Erythroblast (primary cell): ENCODE results near the gene SYDE1.
"Not testable (repeated sequence)": the region's sequence is repeated elsewhere in the genome, so short reads cannot be mapped to it uniquely, and the experiment has no call there.

Experiments used
- DNase-seq, 2 experiments: peaks; one replicate each; lab custom pipeline; 2025; lab: John Stamatoyannopoulos, UW
- GATA1 ChIP-seq: IDR thresholded peaks from 2 replicates; pipeline ENCODE4 v1.6.1; 2011; ENCODE audit warnings: low read depth, mild to moderate bottlenecking, control low read depth, low read length, moderate library complexity
- POLR2A ChIP-seq: IDR thresholded peaks from 2 replicates; pipeline ENCODE4 v1.6.1; 2011; ENCODE audit warnings: mild to moderate bottlenecking, low read length

The SYDE1 gene

DNA sequence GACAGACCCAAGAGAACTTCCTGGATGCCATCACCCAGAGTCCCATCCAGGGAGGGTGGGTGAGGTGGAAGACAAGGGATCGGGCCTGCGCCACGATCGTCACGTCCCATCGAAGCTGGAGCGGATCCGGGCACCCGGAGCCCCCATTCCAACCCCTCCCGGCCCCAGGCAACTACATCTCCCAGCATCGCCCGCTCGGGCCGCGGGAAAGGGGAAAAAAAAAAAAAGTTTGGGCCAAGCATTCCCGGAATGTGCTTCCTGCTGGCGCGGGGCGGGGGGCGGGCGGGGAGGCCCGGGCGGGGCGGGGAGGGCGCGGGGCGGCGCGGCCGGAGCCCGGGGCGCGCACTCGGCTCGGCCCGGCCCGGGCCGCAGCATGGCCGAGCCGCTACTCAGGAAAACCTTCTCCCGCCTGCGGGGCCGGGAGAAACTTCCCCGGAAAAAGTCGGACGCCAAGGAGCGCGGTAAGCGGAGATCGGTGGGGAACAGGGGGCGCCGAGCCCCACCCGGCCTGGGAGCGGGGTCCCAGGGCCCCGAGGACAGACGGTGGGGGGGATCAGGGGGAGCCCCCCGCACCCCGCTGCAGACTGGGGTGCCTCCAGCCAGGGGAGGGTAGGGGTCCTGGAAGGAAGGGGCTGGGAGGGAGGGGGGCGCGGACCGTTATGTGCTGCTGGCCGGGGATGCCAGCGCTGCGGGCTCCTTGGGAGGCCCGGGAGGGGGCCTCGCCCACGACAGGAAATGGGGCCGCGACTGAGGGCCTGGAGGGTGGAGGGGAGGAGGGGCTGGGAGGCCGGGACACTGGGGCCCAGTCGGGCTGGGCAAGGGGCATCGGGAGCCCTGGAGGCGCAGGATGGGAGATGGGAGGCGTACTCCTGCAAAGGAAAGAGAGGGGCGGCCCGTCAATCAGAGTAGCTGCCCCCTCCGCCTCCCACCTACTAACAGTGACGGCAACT is at the start of gene SYDE1:
Gene SYDE1, plus strand, starts transcription at position 341 of the 950 bp plus-strand sequence. Its CDS starts 33 bp downstream, at position 374.
- TF ChIP-seq GATA1 (no peak), POLR2A (no peak)
- no peak for DNase-seq

DNA sequence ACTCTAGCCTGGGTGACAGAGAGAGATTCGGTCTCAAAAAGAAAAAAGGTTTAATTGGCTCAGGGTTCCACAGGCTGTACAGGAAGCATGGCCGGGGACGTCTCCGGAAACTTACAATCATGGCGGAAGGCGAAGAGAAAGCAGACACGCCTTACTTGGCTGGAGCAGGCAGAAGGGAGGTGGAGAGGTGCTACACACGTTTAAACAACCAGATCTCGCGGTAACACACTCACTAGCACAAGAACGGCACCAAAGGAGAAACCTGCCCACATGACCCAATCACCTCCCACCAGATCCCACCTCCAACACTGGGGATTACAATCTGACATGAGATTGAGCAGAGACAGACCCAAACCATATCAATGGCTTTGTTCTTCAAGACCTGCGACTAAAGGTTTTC is 45.2 kb upstream of the SYDE1 start:
- TF ChIP-seq POLR2A = no peak
- no peak for TF ChIP-seq GATA1
- DNase-seq = no peak

DNA sequence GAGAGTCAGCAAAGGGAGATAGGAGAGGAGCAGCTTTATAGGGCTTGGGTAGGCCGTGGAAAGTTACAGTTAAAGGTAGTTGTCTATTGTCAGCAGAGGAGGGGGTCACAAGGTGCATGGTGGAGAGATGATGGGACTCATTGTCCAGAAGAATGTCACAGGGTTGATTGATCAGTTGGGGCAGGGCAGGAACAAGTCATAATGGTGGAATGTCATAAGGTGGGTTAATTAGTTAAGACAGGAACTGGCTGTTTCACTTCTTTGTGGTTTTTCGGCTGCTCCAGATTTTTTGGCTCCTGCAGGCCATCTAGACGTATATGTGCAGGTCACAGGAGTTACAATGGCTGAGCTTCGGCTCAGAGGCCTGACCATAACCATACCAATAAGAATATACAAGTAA is 36.8 kb upstream of the SYDE1 start:
- not testable (repeated sequence) for DNase-seq

DNA sequence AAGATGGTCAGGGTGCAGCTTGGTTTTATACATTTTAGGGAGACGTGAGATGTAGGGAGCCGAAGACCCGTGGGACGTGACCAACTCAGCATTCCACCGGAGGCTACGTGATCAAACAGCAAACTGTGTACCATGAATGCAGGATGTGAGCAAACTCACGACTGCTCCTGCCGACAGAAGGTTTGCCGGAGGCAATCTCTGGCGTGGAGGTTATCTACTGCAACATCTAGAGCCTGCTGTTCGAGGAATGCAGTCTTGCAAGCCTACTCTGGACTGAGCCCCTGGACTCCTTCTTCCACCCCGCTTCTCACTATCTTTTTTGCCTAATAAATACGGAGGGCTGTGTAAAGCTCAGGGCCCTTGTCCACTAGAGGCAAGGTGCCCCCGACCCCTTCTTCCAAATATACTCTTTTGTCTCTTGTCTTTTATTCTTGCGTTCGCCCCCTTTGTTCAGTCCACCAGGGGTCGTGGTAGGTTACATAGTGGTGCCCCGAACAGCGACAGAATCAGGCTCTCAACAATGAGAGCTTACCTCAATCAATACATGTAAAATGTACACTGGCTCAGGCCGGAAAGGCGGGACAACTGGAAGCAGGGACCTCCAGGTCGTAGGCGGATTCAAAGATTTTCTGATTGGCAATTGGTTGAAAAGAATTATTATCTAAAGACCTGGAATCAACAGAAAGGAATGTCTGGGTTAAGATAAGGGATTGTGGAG is 34.1 kb upstream of the SYDE1 start:
- no peak for DNase-seq
- TF ChIP-seq POLR2A (no peak), GATA1 (no peak)

DNA sequence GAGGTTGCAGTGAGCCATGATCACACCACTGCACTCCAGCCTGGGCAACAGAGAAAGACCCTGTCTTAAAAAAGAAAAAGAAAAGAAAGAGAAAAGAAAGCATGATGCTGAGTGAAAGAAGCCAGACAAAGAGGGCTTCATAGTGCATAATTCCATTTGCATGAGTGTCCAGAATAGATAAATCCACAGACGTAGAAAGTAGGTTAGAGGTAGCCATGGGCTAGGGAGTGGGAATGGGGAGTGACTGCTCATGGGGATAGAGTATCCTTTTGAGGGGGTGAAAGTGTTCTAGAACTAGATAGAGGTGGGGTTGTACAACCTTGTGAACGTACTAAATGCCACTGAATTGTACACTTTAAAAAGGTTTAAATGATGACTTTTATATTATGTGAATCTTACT is 32.8 kb upstream of the SYDE1 start:
- TF ChIP-seq GATA1 = no peak
- TF ChIP-seq POLR2A = no peak
- no peak for DNase-seq

DNA sequence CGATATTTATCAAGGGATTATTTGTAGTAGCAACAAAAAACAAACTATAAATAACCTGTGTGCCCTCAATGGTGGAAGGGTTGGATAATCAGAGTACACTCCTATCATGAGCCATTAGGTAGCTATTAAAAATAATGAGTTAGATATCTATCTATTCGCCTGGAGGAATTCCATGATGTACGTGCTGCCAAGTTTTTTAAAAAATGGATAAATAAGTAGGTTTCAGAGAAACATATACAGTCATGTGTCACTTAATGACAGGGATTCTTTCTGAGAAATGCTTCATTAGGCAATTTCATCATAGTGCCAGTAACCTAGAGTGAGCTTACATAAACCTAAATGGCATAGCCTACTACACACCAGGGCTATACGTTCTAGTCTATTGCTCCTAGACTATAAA is 31.4 kb upstream of the SYDE1 start:
- no peak for DNase-seq
- TF ChIP-seq POLR2A = no peak
- no peak for TF ChIP-seq GATA1

DNA sequence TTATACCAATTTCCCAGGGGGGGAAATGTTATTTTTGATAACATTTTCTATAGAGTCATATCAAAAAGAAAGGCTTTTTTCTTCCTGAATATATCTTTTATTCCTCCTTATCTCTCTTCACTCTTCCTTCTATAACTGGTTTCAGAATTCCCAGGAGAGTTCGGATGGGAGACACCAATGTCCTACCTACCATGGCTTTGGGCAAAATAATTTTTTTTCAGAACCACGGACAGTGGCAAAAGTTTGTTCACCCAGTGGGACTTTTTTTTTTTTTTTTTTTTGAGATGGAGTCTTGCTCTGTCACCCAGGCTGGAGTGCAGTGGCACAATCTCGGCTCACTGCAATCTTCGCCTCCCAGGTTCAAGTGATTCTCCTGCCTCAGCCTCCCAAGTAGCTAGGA is 27.2 kb upstream of the SYDE1 start:
- DNase-seq = not testable (repeated sequence)

DNA sequence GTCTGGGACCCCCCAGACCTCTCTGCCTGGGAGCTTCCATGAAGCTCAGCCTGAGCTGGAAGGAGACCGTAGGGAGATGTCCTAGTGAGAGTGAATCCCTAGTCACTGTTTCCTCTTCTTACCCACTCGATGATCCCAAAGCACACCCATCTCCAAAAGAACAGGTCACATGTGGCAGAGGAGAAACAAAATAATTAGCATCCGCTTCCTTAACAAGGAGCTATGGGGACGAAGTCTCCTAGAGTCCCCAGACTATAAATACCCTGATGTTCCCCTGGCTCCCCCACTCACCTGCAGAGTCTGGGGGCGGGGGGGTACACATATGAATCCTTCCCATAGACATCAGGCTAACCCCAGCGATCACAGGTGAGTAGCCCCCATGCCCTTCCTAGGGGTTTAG is 25.3 kb upstream of the SYDE1 start, which contains the start of gene OR1I1:
Gene OR1I1, plus strand, starts transcription at position 301 of the 400 bp plus-strand sequence. CDS start 4,855 bp downstream, outside the sequence.
- TF ChIP-seq POLR2A = no peak
- TF ChIP-seq GATA1 = no peak
- DNase-seq = no peak

- no peak for TF ChIP-seq GATA1
- no peak for TF ChIP-seq POLR2A
- no peak for DNase-seq
These were observed 20.0 kb upstream of the SYDE1 start for GRCh38 chr19:15087182-15087581.

- peak; percentile 69 to 83 for DNase-seq
- no peak for TF ChIP-seq GATA1
- TF ChIP-seq POLR2A = no peak
These were observed 15.1 kb upstream of the SYDE1 start for GRCh38 chr19:15091918-15092753.

DNA sequence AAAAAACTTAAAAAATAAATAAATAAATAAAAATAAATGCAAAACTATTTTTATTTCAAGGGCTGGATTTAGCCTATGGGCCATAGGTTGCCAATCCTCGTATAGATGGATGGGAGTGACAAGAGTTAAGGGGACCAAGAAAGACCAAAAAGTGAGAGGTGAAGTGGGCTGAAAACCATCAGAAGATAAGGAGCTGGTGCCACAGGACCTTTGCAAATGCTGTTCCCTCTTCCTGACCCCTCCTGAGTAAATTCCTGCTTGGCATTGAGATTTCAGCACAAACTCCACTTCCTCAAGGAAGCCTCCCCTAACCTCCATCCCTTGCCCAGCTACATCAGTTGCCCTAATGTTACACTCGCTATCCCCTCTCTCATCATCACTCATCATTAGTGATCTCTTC is 14.2 kb upstream of the SYDE1 start:
- TF ChIP-seq GATA1 (no peak), POLR2A (no peak)
- no peak for DNase-seq

- DNase-seq = no peak
- TF ChIP-seq POLR2A (no peak), GATA1 (no peak)
These were observed 11.0 kb upstream of the SYDE1 start for GRCh38 chr19:15096223-15096622.

GRCh38 chr19:15097980-15098379 is 9.2 kb upstream of the SYDE1 start:
- DNase-seq = not testable (repeated sequence)

GRCh38 chr19:15098460-15098859 is 8.7 kb upstream of the SYDE1 start:
- TF ChIP-seq GATA1 = no peak
- TF ChIP-seq POLR2A = no peak
- DNase-seq = no peak
